Liver (tissue), 9 donors: ENCODE results near the gene TOR3A. TPM values are rescaled to one million over a fixed set of nuclear protein-coding genes. Genes with fewer than 3 reads are reported as not detected.

Experiments used
- DNase-seq: peaks from one replicate; pipeline ENCODE4 v3.0.0-alpha.2; 2017; ENCODE audit warnings: low spot score
- H3K27ac ChIP-seq, 2 donors: one replicate each; pipeline ENCODE4 v1.7.0; 2013; ENCODE audit warnings: inconsistent platforms in 2 of 2, low read length in 2 of 2, control low read depth in 1 of 2, low read depth in 1 of 2, mild to moderate bottlenecking in 1 of 2
- H3K27me3 ChIP-seq, 4 donors: one replicate each; pipeline versions ENCODE4 v1.6.1 to v1.7.0; 2013; ENCODE audit warnings: low read length in 3 of 4, inconsistent platforms in 1 of 4, mild to moderate bottlenecking in 1 of 4, moderate library complexity in 1 of 4; ENCODE audit not compliant: control insufficient read depth in 4 of 4, insufficient read depth in 4 of 4
- H3K36me3 ChIP-seq, 4 donors: one replicate each; pipeline versions ENCODE4 v1.6.1 to v1.7.0; 2013; ENCODE audit warnings: low read length in 3 of 4, mild to moderate bottlenecking in 3 of 4, low read depth in 1 of 4, moderate library complexity in 1 of 4; ENCODE audit not compliant: control insufficient read depth in 4 of 4, insufficient read depth in 3 of 4
- H3K4me1 ChIP-seq, 4 donors: one replicate each; pipeline versions ENCODE4 v1.6.1 to v1.7.0; 2013; ENCODE audit warnings: low read length in 3 of 4, mild to moderate bottlenecking in 3 of 4, moderate library complexity in 1 of 4; ENCODE audit not compliant: control insufficient read depth in 4 of 4, insufficient read depth in 4 of 4
- H3K4me3 ChIP-seq, 3 donors: one replicate each; pipeline versions ENCODE4 v1.6.1 to v1.7.0; 2013; ENCODE audit warnings: low read length in 3 of 3, control low read depth in 1 of 3, low read depth in 1 of 3, mild to moderate bottlenecking in 1 of 3
- H3K9ac ChIP-seq, 2 donors: one replicate each; pipeline ENCODE4 v1.7.0; 2013; ENCODE audit warnings: low read length in 2 of 2, mild to moderate bottlenecking in 2 of 2, moderate library complexity in 2 of 2, control low read depth in 1 of 2, low read depth in 1 of 2
- H3K9me3 ChIP-seq, 4 donors: one replicate each; pipeline versions ENCODE4 v1.6.1 to v1.7.0; 2013; ENCODE audit warnings: low read length in 3 of 4; ENCODE audit not compliant: control insufficient read depth in 4 of 4
- ATF3 ChIP-seq: IDR thresholded peaks from 2 replicates; pipeline ENCODE4 v1.6.1; 2016; ENCODE audit warnings: antibody characterized with exemption
- CTCF ChIP-seq: fragments of 150-350 bp; IDR thresholded peaks from 2 replicates; pipeline ENCODE4 v1.5.1; 2017; ENCODE audit warnings: improper control_type of control experiment, low read depth, low read length; ENCODE audit not compliant: missing input control
- EGR1 ChIP-seq, 2 donors: IDR thresholded peaks; 2 replicates each; pipeline ENCODE4 v1.6.1; 2016 to 2018; ENCODE audit warnings: antibody characterized with exemption in 2 of 2, low read depth in 2 of 2
- FOXA1 ChIP-seq: IDR thresholded peaks from 2 replicates; pipeline ENCODE4 v1.6.1; 2016; ENCODE audit warnings: antibody characterized with exemption
- FOXA2 ChIP-seq: IDR thresholded peaks from 2 replicates; pipeline ENCODE4 v1.6.1; 2016; ENCODE audit warnings: antibody characterized with exemption
- GABPA ChIP-seq, 2 donors: IDR thresholded peaks in 1 of 2; conservative IDR thresholded peaks in 1 of 2; 2 replicates each; pipeline ENCODE4 v1.6.1; 2016; ENCODE audit warnings: antibody characterized with exemption in 2 of 2, mild to moderate bottlenecking in 1 of 2, moderate library complexity in 1 of 2
- HNF4A ChIP-seq, 2 donors: conservative IDR thresholded peaks; 2 replicates each; pipeline ENCODE4 v1.6.1; 2016; ENCODE audit warnings: antibody characterized with exemption in 2 of 2, mild to moderate bottlenecking in 2 of 2
- HNF4G ChIP-seq: IDR thresholded peaks from 2 replicates; pipeline ENCODE4 v1.6.1; 2016; ENCODE audit warnings: antibody characterized with exemption
- JUND ChIP-seq, 2 donors: IDR thresholded peaks; 2 replicates each; pipeline ENCODE4 v1.6.1; 2016; ENCODE audit warnings: antibody characterized with exemption in 2 of 2
- MAX ChIP-seq: IDR thresholded peaks from 2 replicates; pipeline ENCODE4 v1.6.1; 2016; ENCODE audit warnings: antibody characterized with exemption
- NR2F2 ChIP-seq: IDR thresholded peaks from 2 replicates; pipeline ENCODE4 v1.6.1; 2016; ENCODE audit warnings: antibody characterized with exemption
- RAD21 ChIP-seq, 2 donors: IDR thresholded peaks; 2 replicates each; pipeline ENCODE4 v1.6.1; 2016; ENCODE audit warnings: antibody characterized with exemption in 2 of 2, mild to moderate bottlenecking in 2 of 2
- REST ChIP-seq: IDR thresholded peaks from 2 replicates; pipeline ENCODE4 v1.6.1; 2016; ENCODE audit warnings: antibody characterized with exemption, mild to moderate bottlenecking
- RXRA ChIP-seq, 2 donors: IDR thresholded peaks; 2 replicates each; pipeline ENCODE4 v1.6.1; 2017 to 2018; ENCODE audit warnings: antibody characterized with exemption in 2 of 2, mild to moderate bottlenecking in 1 of 2
- SP1 ChIP-seq: IDR thresholded peaks from 2 replicates; pipeline ENCODE4 v1.6.1; 2018; ENCODE audit warnings: antibody characterized with exemption, mild to moderate bottlenecking
- TAF1 ChIP-seq: conservative IDR thresholded peaks from 2 replicates; pipeline ENCODE4 v1.6.1; 2016; ENCODE audit warnings: antibody characterized with exemption, mild to moderate bottlenecking
- YY1 ChIP-seq: IDR thresholded peaks from 2 replicates; pipeline ENCODE4 v1.6.1; 2016; ENCODE audit warnings: antibody characterized with exemption, mild to moderate bottlenecking
- ZBTB33 ChIP-seq: IDR thresholded peaks from 2 replicates; pipeline ENCODE4 v1.6.1; 2016; ENCODE audit warnings: antibody characterized with exemption
- WGBS: extraction: QIAGEN DNeasy Blood & Tissue Kit; methylation state at CpG from one replicate; pipeline ENCODE4 v1.1.7; 2013; 5-methylcytosine and 5-hydroxymethylcytosine counted together
- polyA plus RNA-seq, 2 donors: library from polyadenylated mRNA; stranded (reverse) in 1 of 2; unstranded in 1 of 2; fragments of 200-250 nt in 1 of 2; fragments of >200 nt in 1 of 2; fragmentation: Nextera tagmentation in 1 of 2; extraction: Ambion mirVana in 1 of 2; gene quantifications; one replicate each; pipeline versions ENCODE4 v1.2.1 to v1.2.3, GENCODE V29; 2013 to 2015
- total RNA-seq, 2 donors: library from RNA; depleted of rRNA; stranded (reverse); fragments of >200 nt; gene quantifications; one replicate each; pipeline ENCODE4 v1.2.3, GENCODE V29; 2014
- donor health status: healthy.
- donor health status: healthy.
- donor health status: healthy.
- donor health status: healthy.
- donor health status: healthy.

Gene TOR3A
- total and polyA plus RNA-seq, 4 donors = 14.3 to 31.0 (median 23.5) TPM

- Histone ChIP-seq H3K36me3 (peaks cover 0 to 12% (median 6%) of the 10 kb centered on the region in 4 donors), H3K27me3 (no peaks in the 10 kb centered on the region), H3K4me3 (no peak overlapping the region), H3K9ac (no peak overlapping the region), H3K9me3 (no peaks in the 10 kb centered on the region), H3K27ac (no peak overlapping the region), H3K4me1 (no peaks in the 10 kb centered on the region)
- WGBS = 98% methylated on average over 2 of the region's 2 CpGs
- no peak for TF ChIP-seq JUND (IDR thresholded peaks at IDR 0.05)
- no peak for TF ChIP-seq ZBTB33
- TF ChIP-seq CTCF = no peak
- no peak for TF ChIP-seq YY1
- DNase-seq = no peak
Observed at GRCh38 chr1:179055937-179056336, 25.9 kb upstream of the TOR3A start.

GRCh38 chr1:179058487-179059483, 23.1 kb upstream of the TOR3A start:
- Histone ChIP-seq H3K9me3 (no peaks in the 10 kb centered on the region), H3K4me3 (no peak overlapping the region), H3K36me3 (peaks cover 0 to 12% (median 6%) of the 10 kb centered on the region in 4 donors), H3K9ac (no peak overlapping the region), H3K4me1 (no peaks in the 10 kb centered on the region), H3K27ac (no peak overlapping the region), H3K27me3 (no peaks in the 10 kb centered on the region)
- no peak for TF ChIP-seq MAX
- no peak for TF ChIP-seq HNF4A (conservative IDR thresholded peaks at IDR 0.05)
- no peak for TF ChIP-seq HNF4G
- no peak for TF ChIP-seq RAD21 (IDR thresholded peaks at IDR 0.05)
- TF ChIP-seq FOXA1 = no peak
- TF ChIP-seq REST = no peak
- TF ChIP-seq ATF3 = no peak
- no peak for TF ChIP-seq EGR1 (IDR thresholded peaks at IDR 0.05; ENCODE audit: low read depth in 2 of 2)
- TF ChIP-seq RXRA (IDR thresholded peaks at IDR 0.05) = no peak
- no peak for TF ChIP-seq TAF1
- TF ChIP-seq NR2F2 = no peak
- TF ChIP-seq ZBTB33 = no peak
- TF ChIP-seq GABPA (IDR thresholded peaks at IDR 0.05 in 1 of 2, conservative IDR thresholded peaks at IDR 0.05 in 1 of 2) = no peak
- no peak for TF ChIP-seq CTCF
- TF ChIP-seq FOXA2 = no peak
- TF ChIP-seq SP1 = no peak
- TF ChIP-seq JUND (IDR thresholded peaks at IDR 0.05) = no peak
- no peak for DNase-seq
- 94% methylated on average over 3 of the region's 3 CpGs for WGBS
